HG02938 (cell line): ENCODE measurements around the gene TMEM186.
"Not testable (repeated sequence)": the region's sequence is repeated elsewhere in the genome, so short reads cannot be mapped to it uniquely, and the experiment has no call there.

Experiments
- ATAC-seq: cut with Tn5 transposase; IDR thresholded peaks from one replicate; pipeline ENCODE4 v1.9.1; 2021; ENCODE audit warnings: mild to moderate bottlenecking, moderate library complexity; ENCODE audit not compliant: unreplicated experiment

The TMEM186 gene

GRCh38 chr16:8775359-8775758 is 22.1 kb downstream of the TMEM186 start:
- ATAC-seq = no peak

- no peak for ATAC-seq
Observed at GRCh38 chr16:8774208-8774607, 23.2 kb downstream of the TMEM186 start.

GRCh38 chr16:8773537-8773936 is 23.9 kb downstream of the TMEM186 start:
- ATAC-seq = no peak

GRCh38 chr16:8768692-8769091 is 28.7 kb downstream of the TMEM186 start:
- no peak for ATAC-seq

GRCh38 chr16:8768283-8768682 is 29.2 kb downstream of the TMEM186 start:
- no peak for ATAC-seq

- no peak for ATAC-seq
Observed at GRCh38 chr16:8767176-8767575, 30.3 kb downstream of the TMEM186 start.

GRCh38 chr16:8764525-8765250 is 32.8 kb downstream of the TMEM186 start:
- no peak for ATAC-seq

- ATAC-seq = no peak
Observed at GRCh38 chr16:8763899-8764298, 33.5 kb downstream of the TMEM186 start.

GRCh38 chr16:8763083-8763482 is 34.4 kb downstream of the TMEM186 start:
- no peak for ATAC-seq

- ATAC-seq = no peak
Observed at GRCh38 chr16:8762254-8762653, 35.2 kb downstream of the TMEM186 start.

GRCh38 chr16:8761078-8761477 is 36.4 kb downstream of the TMEM186 start:
- no peak for ATAC-seq

GRCh38 chr16:8760021-8760420 is 37.4 kb downstream of the TMEM186 start:
- no peak for ATAC-seq

- ATAC-seq = no peak
Observed at GRCh38 chr16:8758022-8758421, 39.4 kb downstream of the TMEM186 start.

- no peak for ATAC-seq
Observed at GRCh38 chr16:8756755-8757154, 40.7 kb downstream of the TMEM186 start.

GRCh38 chr16:8753416-8754054 is 43.9 kb downstream of the TMEM186 start:
- ATAC-seq = no peak

GRCh38 chr16:8752706-8753105 is 44.7 kb downstream of the TMEM186 start:
- no peak for ATAC-seq

- ATAC-seq = no peak
Observed at GRCh38 chr16:8751481-8752311, 45.7 kb downstream of the TMEM186 start.

GRCh38 chr16:8748944-8749343 is 48.5 kb downstream of the TMEM186 start:
- not testable (repeated sequence) for ATAC-seq
